Mammary epithelial cell (primary cell): ENCODE results near the gene C11orf65.

Source experiments
- CTCF ChIP-seq, 2 donors: IDR thresholded peaks in 1 of 2; conservative IDR thresholded peaks in 1 of 2; 2 replicates each; pipeline ENCODE4 v1.5.1; 2011 to 2012; ENCODE audit warnings: inconsistent platforms in 2 of 2, low read length in 2 of 2, mild to moderate bottlenecking in 2 of 2, control low read depth in 1 of 2, low read depth in 1 of 2; ENCODE audit not compliant: insufficient read depth in 1 of 2; ENCODE audit errors: extremely low read depth in 1 of 2
- EZH2 ChIP-seq: IDR thresholded peaks from 2 replicates; pipeline ENCODE4 v1.6.1; 2012; ENCODE audit warnings: low read length, inconsistent platforms, borderline replicate concordance

- no peak for TF ChIP-seq CTCF (conservative IDR thresholded peaks at IDR 0.05 in 1 of 2, IDR thresholded peaks at IDR 0.05 in 1 of 2; ENCODE audit: extremely low read depth in 1 of 2, insufficient read depth in 1 of 2, low read depth in 1 of 2, low read length in 2 of 2)
- no peak for TF ChIP-seq EZH2
These were observed 128.6 kb downstream of the C11orf65 start for GRCh38 chr11:108338750-108339149.
